GM12878 (cell line): ENCODE data around the gene KLHL7. TPM values are rescaled to one million over a fixed set of nuclear protein-coding genes. Genes with fewer than 3 reads are reported as not detected.

Experiments
- ATAC-seq: fragments of 200-7000 bp; cut with Tn5 transposase; 3 replicates; pipeline ENCODE4 v1.9.1; 2020; ENCODE audit warnings: mild to moderate bottlenecking, moderate library complexity
- BruUV-seq: library from RNA; stranded (reverse); fragments of 400-500 nt; replicated peaks from 2 replicates; lab custom pipeline; 2021; lab: Mats Ljungman, UMichigan
- CTCF ChIA-PET: fragments of 300-600 bp; sonication (Branson Sonifier 250); formaldehyde crosslinking; extraction: SDS; loops from one replicate; lab custom pipeline; 2021; ENCODE audit warnings: inconsistent platforms; lab: Yijun Ruan, JAX
- POLR2A ChIA-PET: fragments of 350-600 bp; formaldehyde crosslinking; extraction: SDS; loops from one replicate; lab custom pipeline; 2021; ENCODE audit warnings: inconsistent platforms; lab: Charles Lee
- RAD21 ChIA-PET: fragments of 300-600 bp; sonication (Branson Sonifier 250); formaldehyde crosslinking; loops from one replicate; lab custom pipeline; 2023; ENCODE audit warnings: antibody characterized with exemption; ENCODE audit not compliant: unreplicated experiment; lab: Charles Lee
- SMC1A ChIA-PET: fragments of 300-600 bp; sonication (Branson Sonifier 250); formaldehyde crosslinking; loops from one replicate; lab custom pipeline; 2023; ENCODE audit not compliant: unreplicated experiment, uncharacterized antibody; lab: Charles Lee
- DNase-seq: peaks from one replicate; pipeline ENCODE4 v3.0.0-alpha.2; 2011; ENCODE audit warnings: low read depth, low spot score
- FAIRE-seq: peaks from 3 replicates; lab custom pipeline; 2011; peaks lifted over from hg19 to GRCh38; lab: Jason Lieb, UNC
- H2AFZ ChIP-seq: 2 replicates; pipeline ENCODE4 v1.6.0; 2011; ENCODE audit warnings: low read depth, low read length, control low read depth; ENCODE audit not compliant: control insufficient read depth
- H3K27ac ChIP-seq: 2 replicates; pipeline ENCODE4 v1.5.1; 2011; ENCODE audit warnings: control low read depth; ENCODE audit not compliant: control insufficient read depth, insufficient read depth
- H3K27me3 ChIP-seq, 2 experiments: replicated peaks in 1 of 2; 2 replicates each; pipeline versions ENCODE4 v1.6.0 to v1.6.1; 2011; ENCODE audit warnings: low read length in 1 of 2; ENCODE audit not compliant: control insufficient read depth in 2 of 2, insufficient read depth in 2 of 2
- H3K36me3 ChIP-seq, 2 experiments: 2 replicates each; pipeline ENCODE4 v1.5.1; 2011; ENCODE audit warnings: low read length in 1 of 2; ENCODE audit not compliant: control insufficient read depth in 2 of 2, insufficient read depth in 2 of 2
- H3K4me1 ChIP-seq: 2 replicates; pipeline ENCODE4 v1.6.1; 2011; ENCODE audit warnings: mild to moderate bottlenecking, low read length, moderate library complexity, mixed read lengths; ENCODE audit not compliant: control insufficient read depth, insufficient read depth
- H3K4me2 ChIP-seq: 2 replicates; pipeline ENCODE4 v1.6.0; 2011; ENCODE audit warnings: control low read depth; ENCODE audit not compliant: control insufficient read depth, insufficient read depth
- H3K4me3 ChIP-seq: fragments of 200-600 bp; sonication (generic); 2 replicates; pipeline ENCODE4 v1.5.1; 2016
- H3K79me2 ChIP-seq: 2 replicates; pipeline ENCODE4 v1.6.0; 2011; ENCODE audit warnings: low read length; ENCODE audit not compliant: control insufficient read depth, insufficient read depth
- H3K9ac ChIP-seq: 2 replicates; pipeline ENCODE4 v1.8.0; 2011; ENCODE audit warnings: low read length, control low read depth, mixed read lengths; ENCODE audit not compliant: control insufficient read depth, insufficient read depth
- H3K9me3 ChIP-seq: replicated peaks from 3 replicates; pipeline ENCODE4 v1.5.1; 2011; ENCODE audit warnings: mild to moderate bottlenecking, low read length; ENCODE audit not compliant: control insufficient read depth, insufficient read depth
- H4K20me1 ChIP-seq: 2 replicates; pipeline ENCODE4 v1.6.0; 2011; ENCODE audit not compliant: control insufficient read depth, insufficient read depth
- CREB1 ChIP-seq: IDR thresholded peaks from 2 replicates; pipeline ENCODE4 v1.6.1; 2012; ENCODE audit warnings: low read depth, mild to moderate bottlenecking, inconsistent platforms
- DPF2 ChIP-seq: fragments of 450-650 bp; IDR thresholded peaks from 2 replicates; pipeline ENCODE4 v1.6.1; 2017; ENCODE audit warnings: mild to moderate bottlenecking
- FOS ChIP-seq: IDR thresholded peaks from 3 replicates; pipeline ENCODE4 v1.6.1; 2011; ENCODE audit warnings: borderline replicate concordance; ENCODE audit not compliant: insufficient read length; ENCODE audit errors: extremely low read depth
- GABPA ChIP-seq: IDR thresholded peaks from 2 replicates; pipeline ENCODE4 v1.6.1; 2014; ENCODE audit warnings: antibody characterized with exemption, low read depth, mild to moderate bottlenecking, inconsistent platforms
- HDAC6 ChIP-seq: fragments of 200-600 bp; sonication (generic); IDR thresholded peaks from one replicate; pipeline ENCODE4 v1.8.0; 2017; ENCODE audit warnings: antibody characterized with exemption; ENCODE audit not compliant: unreplicated experiment
- IKZF1 ChIP-seq: fragments of 450-650 bp; conservative IDR thresholded peaks from 2 replicates; pipeline ENCODE4 v1.6.1; 2017; ENCODE audit warnings: antibody characterized with exemption, mild to moderate bottlenecking
- RCOR1 ChIP-seq: conservative IDR thresholded peaks from 2 replicates; pipeline ENCODE4 v1.6.1; 2012; ENCODE audit warnings: low read depth, low read length, improper control_type of control experiment
- SKIL ChIP-seq: fragments of 450-650 bp; IDR thresholded peaks from 2 replicates; pipeline ENCODE4 v1.6.1; 2017; ENCODE audit warnings: mild to moderate bottlenecking, low read depth, inconsistent platforms; ENCODE audit not compliant: poor library complexity, severe bottlenecking
- SREBF1 ChIP-seq: IDR thresholded peaks from 2 replicates; pipeline ENCODE4 v1.6.1; 2012; ENCODE audit warnings: mild to moderate bottlenecking, low read length
- YBX1 ChIP-seq: fragments of 450-650 bp; IDR thresholded peaks from 2 replicates; pipeline ENCODE4 v1.6.1; 2016; ENCODE audit warnings: antibody characterized with exemption
- YY1 ChIP-seq: IDR thresholded peaks from 2 replicates; pipeline ENCODE4 v1.6.1; 2011; ENCODE audit warnings: low read depth, mild to moderate bottlenecking, low read length
- ZBTB33 ChIP-seq: fragments of 450-650 bp; IDR thresholded peaks from 2 replicates; pipeline ENCODE4 v1.6.1; 2017; ENCODE audit warnings: mild to moderate bottlenecking
- ZNF622 ChIP-seq: fragments of 450-650 bp; IDR thresholded peaks from 2 replicates; pipeline ENCODE4 v1.6.1; 2017; ENCODE audit warnings: mild to moderate bottlenecking, inconsistent platforms
- WGBS: methylation state at CpG from one replicate; pipeline ENCODE4 v1.1.6; 2016; ENCODE audit warnings: low lambda C conversion rate; ENCODE audit not compliant: insufficient replicate concordance, insufficient coverage; ENCODE audit errors: missing lambda C conversion rate; 5-methylcytosine and 5-hydroxymethylcytosine counted together
- in situ Hi-C: fragments of 300-500 bp; cut with MboI; formaldehyde crosslinking; loops from 9 replicates; pipeline ENCODE4 v1.14.3; 2018; ENCODE audit warnings: mixed read lengths
- intact Hi-C: fragments of 100-400 bp; cut with micrococcal nuclease; formaldehyde crosslinking; loops from one replicate; pipeline ENCODE4 v1.14.2; 2022; ENCODE audit not compliant: unreplicated experiment
- polyA plus RNA-seq, 11 experiments: library from polyadenylated mRNA; depleted of rRNA in 4 of 11; unstranded in 6 of 11; stranded (reverse) in 5 of 11; fragments of >200 nt; fragmentation: Nextera tagmentation in 4 of 11; fragmentation: Illumina TruSeq in 1 of 11; extraction: Ambion mirVana in 4 of 11; extraction: Trizol in 1 of 11; gene quantifications; 1 replicate in 1 of 11; 2 replicates in 10 of 11; pipeline versions ENCODE4 v1.2.1 to v1.2.3, GENCODE V29; 2011 to 2016; ENCODE audit warnings: inconsistent platforms in 2 of 11, missing spikeins in 2 of 11, low read depth in 1 of 11
- total RNA-seq, 4 experiments: library from RNA; depleted of rRNA in 3 of 4; stranded (reverse); fragments of >200 nt in 3 of 4; fragmentation: Illumina TruSeq in 1 of 4; extraction: Trizol in 1 of 4; gene quantifications; 2 replicates each; pipeline versions ENCODE4 v1.2.1 to v1.2.3, GENCODE V29; 2013 to 2021
- TF ChIP-seq, protein P1 (sequence below): fragments of 150-350 bp; IDR thresholded peaks from 2 replicates; pipeline ENCODE4 v1.6.1; 2016; ENCODE audit warnings: low read depth, low read length

KLHL7 gene
- total and polyA plus RNA-seq, 10 of the 15 experiments (the other 5 are each of a cell fraction or from before 2014, with no cell fraction given), result 6.4 to 38.7 (median 20.9) TPM

DNA sequence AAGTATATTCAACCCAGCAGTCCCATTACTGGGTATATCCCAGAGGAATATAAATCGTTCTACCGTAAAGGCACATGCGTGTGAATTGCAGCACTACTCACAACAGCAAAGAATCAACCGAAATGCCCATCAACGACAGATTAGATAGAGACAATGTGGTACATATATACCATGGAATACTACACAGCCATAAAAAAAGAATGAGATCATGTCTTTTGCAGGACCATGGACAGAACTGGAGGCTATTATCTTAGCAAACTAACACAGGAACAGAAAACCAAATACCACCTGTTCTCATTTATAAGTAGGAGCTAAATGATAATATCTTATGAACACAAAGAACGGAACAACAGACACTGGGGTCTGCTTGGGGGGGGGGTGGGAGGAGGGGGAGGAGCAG is 44.3 kb upstream of the KLHL7 start:
- Histone ChIP-seq H3K9me3 (no peaks in the 10 kb centered on the region), H3K4me3 (no peak overlapping the region), H3K79me2 (no peaks in the 10 kb centered on the region), H3K4me1 (no peaks in the 10 kb centered on the region), H3K27ac (no peak overlapping the region), H3K27me3 (no peaks in the 10 kb centered on the region), H3K4me2 (no peak overlapping the region), H3K36me3 (no peaks in the 10 kb centered on the region), H2AFZ (no peak overlapping the region), H4K20me1 (no peaks in the 10 kb centered on the region), H3K9ac (no peak overlapping the region)
- POLR2A ChIA-PET, result interaction anchor here (0.6 kb wide), 1 partner anchor 42 kb away, joined by 3 read pairs; no protein-coding TSS in a partner anchor
- SMC1A ChIA-PET, result interaction anchor here (2.9 kb wide), 1 partner anchor 501 kb away, joined by 9 read pairs; no protein-coding TSS in a partner anchor
- CTCF ChIA-PET, result interaction anchor here (1.0 kb wide), 1 partner anchor 501 kb away, joined by 3 read pairs; no protein-coding TSS in a partner anchor
- FAIRE-seq (no peak), DNase-seq (no peak), ATAC-seq (no peak)
- TF ChIP-seq ZNF622 (no peak), FOS (no peak), ZBTB33 (no peak), GABPA (no peak), DPF2 (no peak), IKZF1 (no peak), YBX1 (no peak), CREB1 (no peak), YY1 (no peak), SKIL (no peak), SREBF1 (no peak), HDAC6 (no peak), RCOR1 (no peak)
- TF ChIP-seq, protein P1, sequence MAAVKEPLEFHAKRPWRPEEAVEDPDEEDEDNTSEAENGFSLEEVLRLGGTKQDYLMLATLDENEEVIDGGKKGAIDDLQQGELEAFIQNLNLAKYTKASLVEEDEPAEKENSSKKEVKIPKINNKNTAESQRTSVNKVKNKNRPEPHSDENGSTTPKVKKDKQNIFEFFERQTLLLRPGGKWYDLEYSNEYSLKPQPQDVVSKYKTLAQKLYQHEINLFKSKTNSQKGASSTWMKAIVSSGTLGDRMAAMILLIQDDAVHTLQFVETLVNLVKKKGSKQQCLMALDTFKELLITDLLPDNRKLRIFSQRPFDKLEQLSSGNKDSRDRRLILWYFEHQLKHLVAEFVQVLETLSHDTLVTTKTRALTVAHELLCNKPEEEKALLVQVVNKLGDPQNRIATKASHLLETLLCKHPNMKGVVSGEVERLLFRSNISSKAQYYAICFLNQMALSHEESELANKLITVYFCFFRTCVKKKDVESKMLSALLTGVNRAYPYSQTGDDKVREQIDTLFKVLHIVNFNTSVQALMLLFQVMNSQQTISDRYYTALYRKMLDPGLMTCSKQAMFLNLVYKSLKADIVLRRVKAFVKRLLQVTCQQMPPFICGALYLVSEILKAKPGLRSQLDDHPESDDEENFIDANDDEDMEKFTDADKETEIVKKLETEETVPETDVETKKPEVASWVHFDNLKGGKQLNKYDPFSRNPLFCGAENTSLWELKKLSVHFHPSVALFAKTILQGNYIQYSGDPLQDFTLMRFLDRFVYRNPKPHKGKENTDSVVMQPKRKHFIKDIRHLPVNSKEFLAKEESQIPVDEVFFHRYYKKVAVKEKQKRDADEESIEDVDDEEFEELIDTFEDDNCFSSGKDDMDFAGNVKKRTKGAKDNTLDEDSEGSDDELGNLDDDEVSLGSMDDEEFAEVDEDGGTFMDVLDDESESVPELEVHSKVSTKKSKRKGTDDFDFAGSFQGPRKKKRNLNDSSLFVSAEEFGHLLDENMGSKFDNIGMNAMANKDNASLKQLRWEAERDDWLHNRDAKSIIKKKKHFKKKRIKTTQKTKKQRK, result no peak
- in situ Hi-C loops (no loop called here), intact Hi-C loops (no loop called here)
- BruUV-seq, result no TSS peak
- 62% methylated on average over 5 of the region's 6 CpGs for WGBS
- RAD21 ChIA-PET, result interaction anchor here (1.5 kb wide), 1 partner anchor 498 kb away, joined by 4 read pairs; no protein-coding TSS in a partner anchor
